GM06990 (cell line): ENCODE measurements around the gene MAD1L1.

Experiments
- DNase-seq: peaks from one replicate; pipeline ENCODE4 v3.0.0-alpha.2; 2011; ENCODE audit not compliant: insufficient read length; ENCODE audit errors: extremely low read depth
- H3K27me3 ChIP-seq: replicated peaks from 2 replicates; pipeline ENCODE4 v1.6.0; 2011; ENCODE audit warnings: low read length; ENCODE audit not compliant: control insufficient read depth, insufficient read depth
- H3K36me3 ChIP-seq: 2 replicates; pipeline ENCODE4 v1.5.1; 2011; ENCODE audit warnings: low read length; ENCODE audit not compliant: control insufficient read depth, insufficient read depth
- H3K4me3 ChIP-seq: replicated peaks from 2 replicates; pipeline ENCODE4 v1.5.1; 2011; ENCODE audit warnings: low read depth, mild to moderate bottlenecking, control low read depth, low read length
- CTCF ChIP-seq: IDR thresholded peaks from 2 replicates; pipeline ENCODE4 v1.5.1; 2011; ENCODE audit warnings: low read length, control low read depth, mild to moderate bottlenecking, inconsistent platforms; ENCODE audit not compliant: insufficient read depth, poor library complexity, severe bottlenecking

Gene MAD1L1

GRCh38 chr7:2085804-2086203, 146.9 kb downstream of the MAD1L1 start:
- TF ChIP-seq CTCF = no peak
- DNase-seq = no peak
- Histone ChIP-seq H3K36me3 (peaks cover 5% of the 10 kb centered on the region), H3K27me3 (no peaks in the 10 kb centered on the region), H3K4me3 (no peak overlapping the region)

- no peak for DNase-seq
- Histone ChIP-seq H3K4me3 (no peak overlapping the region), H3K27me3 (no peaks in the 10 kb centered on the region), H3K36me3 (peaks cover 4% of the 10 kb centered on the region)
- no peak for TF ChIP-seq CTCF
These were observed 147.8 kb downstream of the MAD1L1 start for GRCh38 chr7:2084781-2085505.

GRCh38 chr7:2084331-2084730, 148.4 kb downstream of the MAD1L1 start:
- no peak for DNase-seq

GRCh38 chr7:2083362-2083761, 149.4 kb downstream of the MAD1L1 start:
- Histone ChIP-seq H3K36me3 (peaks cover 4% of the 10 kb centered on the region), H3K4me3 (no peak overlapping the region), H3K27me3 (no peaks in the 10 kb centered on the region)
- no peak for TF ChIP-seq CTCF
- no peak for DNase-seq

More at GRCh38 chr7:2084331-2084730, 148.4 kb downstream of the MAD1L1 start:
- H3K4me3 ChIP-seq = no peak overlapping the region
- no peaks in the 10 kb centered on the region for H3K27me3 ChIP-seq
- H3K36me3 ChIP-seq = peaks cover 4% of the 10 kb centered on the region
- no peak for TF ChIP-seq CTCF

- DNase-seq = no peak
- H3K4me3 ChIP-seq = no peak overlapping the region
- TF ChIP-seq CTCF = no peak
- no peaks in the 10 kb centered on the region for H3K27me3 ChIP-seq
- H3K36me3 ChIP-seq = peaks cover 4% of the 10 kb centered on the region
These were observed 150.4 kb downstream of the MAD1L1 start for GRCh38 chr7:2082139-2082998.
